Activated gamma-delta T cell treated with Interleukin-2 at 50 U/mL for 16 hours (primary cell): Measurements from ENCODE around the gene CD207.

Experiments used
- DNase-seq: peaks from one replicate; pipeline ENCODE4 v3.0.0-alpha.2; 2020

Gene CD207

DNA sequence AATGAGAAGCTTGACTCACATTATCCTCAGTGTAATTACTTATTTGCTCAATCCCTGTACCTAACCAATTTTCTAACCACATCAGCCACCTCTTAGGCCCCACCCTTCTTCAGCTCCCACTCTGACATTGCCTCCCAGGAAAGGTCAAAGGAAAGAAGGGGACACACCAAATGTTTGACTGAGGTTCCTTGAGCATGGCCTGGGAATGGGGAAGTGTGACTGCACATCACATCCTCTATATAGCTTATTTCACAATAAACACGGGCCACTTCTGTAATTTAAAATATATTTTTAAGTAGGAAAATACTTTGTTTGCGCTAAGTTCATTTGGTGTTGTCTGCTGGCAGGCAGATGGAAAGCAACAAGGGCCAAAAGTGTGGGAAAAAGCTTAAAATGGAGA lies 42.2 kb downstream of the CD207 start:
- DNase-seq = no peak

DNA sequence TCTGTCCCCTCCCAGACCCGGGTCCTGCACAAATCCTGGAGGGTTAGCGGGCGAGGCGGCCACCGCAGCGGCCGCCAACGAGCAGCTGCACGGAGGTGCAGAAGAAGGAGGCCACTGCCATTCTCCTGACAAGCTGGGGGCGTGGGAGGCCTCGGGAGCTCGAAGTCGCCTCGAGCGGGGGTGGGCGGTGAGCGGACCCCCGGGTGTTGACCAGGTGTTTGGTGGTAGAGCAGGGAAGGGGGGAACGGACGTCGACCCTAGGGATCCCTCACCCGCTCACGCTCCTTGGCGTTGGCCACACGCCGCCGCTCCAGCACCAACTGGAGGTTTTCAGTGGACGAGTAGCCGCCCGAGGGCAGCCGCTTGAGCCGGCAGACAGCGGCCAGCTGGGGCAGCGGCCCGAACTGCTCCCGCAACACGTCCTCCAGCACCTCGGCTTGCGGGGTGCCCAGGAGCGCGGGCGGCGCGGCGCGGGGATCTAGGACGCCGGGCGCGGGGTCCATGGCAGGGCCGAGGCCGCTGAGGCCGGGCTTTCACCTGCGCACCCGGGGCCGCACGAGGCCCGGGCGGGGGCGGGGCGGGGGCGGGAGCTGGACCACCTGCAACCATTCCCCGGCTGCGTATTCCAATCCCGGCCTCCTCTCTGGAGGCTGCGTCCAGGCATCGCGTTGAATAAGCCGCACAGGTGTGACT lies 45.3 kb downstream of the CD207 start, which contains the start of gene FIGLA:
FIGLA (minus strand) TSS at position 508 of the 693 bp plus-strand sequence; CDS start at position 503, 5 bp downstream.
- no peak for DNase-seq

GRCh38 chr2:70789304-70790135 lies 46.1 kb downstream of the CD207 start:
- peak; percentile 49 for DNase-seq

DNA sequence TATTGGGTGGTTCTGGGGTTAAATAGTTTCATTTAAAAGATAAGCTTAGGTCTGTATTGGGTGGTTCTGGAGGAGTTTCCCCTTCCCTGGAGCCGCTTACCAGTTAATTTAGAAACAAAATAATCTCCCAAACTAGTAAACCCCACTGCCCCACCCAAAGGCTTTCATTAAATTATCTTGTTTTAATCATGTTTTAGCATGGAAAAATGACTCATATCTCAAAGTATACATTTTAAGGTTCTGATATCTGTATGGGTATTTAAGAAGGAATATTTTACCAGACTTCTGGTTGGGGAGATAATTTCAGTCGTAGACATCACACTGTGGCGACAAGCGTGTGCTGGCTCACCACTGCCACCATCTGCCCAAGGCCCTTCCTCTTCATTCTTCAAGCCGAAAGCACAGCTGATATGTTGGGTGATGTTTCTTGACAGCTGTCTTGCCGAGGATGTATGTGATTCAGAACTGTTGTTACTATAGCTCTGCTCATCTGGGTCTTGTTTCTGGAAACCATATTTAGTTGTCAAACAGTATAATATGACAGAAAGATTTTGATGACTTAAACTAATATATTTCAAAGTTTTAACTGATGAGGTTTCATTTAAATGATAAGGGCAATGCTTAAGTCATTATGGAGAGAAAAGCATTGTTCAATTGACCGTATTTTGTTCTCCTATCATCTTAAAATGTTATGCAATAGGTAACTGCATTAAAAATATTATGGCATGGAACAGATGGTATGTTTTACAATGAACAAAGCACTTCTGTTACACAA lies 50.3 kb downstream of the CD207 start:
- no peak for DNase-seq

DNA sequence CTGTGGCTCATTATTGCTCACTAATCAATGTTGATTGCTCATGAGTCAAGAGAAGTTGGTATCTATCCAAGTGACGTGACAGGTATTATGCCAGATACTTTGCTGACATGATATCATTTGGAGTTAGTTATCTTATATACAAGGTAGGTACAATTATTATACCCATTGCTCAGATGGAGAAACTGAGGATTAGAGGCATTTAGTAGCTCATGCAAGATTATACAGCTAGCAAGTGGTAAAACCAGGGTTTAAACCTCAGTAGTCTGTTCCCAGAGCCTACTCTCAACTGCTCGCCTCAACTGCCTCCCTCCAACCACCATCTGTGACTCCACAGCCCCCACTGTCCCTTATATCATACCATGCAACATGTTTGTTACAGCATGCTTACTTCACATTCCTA lies 51.3 kb downstream of the CD207 start:
- no peak for DNase-seq
